NB4 (cell line): ENCODE data around the gene KCNJ12.
"Not testable (repeated sequence)": the region's sequence is repeated elsewhere in the genome, so short reads cannot be mapped to it uniquely, and the experiment has no call there.

Source experiments
- DNase-seq: peaks from one replicate; pipeline ENCODE4 v3.0.0; 2010; ENCODE audit warnings: low read depth
- H3K4me3 ChIP-seq: one replicate; pipeline ENCODE4 v1.5.1; 2011; ENCODE audit warnings: mild to moderate bottlenecking, low read depth, low read length, moderate library complexity
- CTCF ChIP-seq: IDR thresholded peaks from one replicate; pipeline ENCODE4 v1.5.1; 2012; ENCODE audit warnings: low read depth, low read length
- MAX ChIP-seq: IDR thresholded peaks from 2 replicates; pipeline ENCODE4 v1.6.1; 2011; ENCODE audit warnings: low read depth, low read length
- MYC ChIP-seq: IDR thresholded peaks from 2 replicates; pipeline ENCODE4 v1.6.1; 2011; ENCODE audit warnings: low read depth, low read length
- POLR2A ChIP-seq: IDR thresholded peaks from 2 replicates; pipeline ENCODE4 v1.6.1; 2011; ENCODE audit warnings: mild to moderate bottlenecking; ENCODE audit not compliant: insufficient read length; ENCODE audit errors: extremely low read depth

The KCNJ12 gene

DNA sequence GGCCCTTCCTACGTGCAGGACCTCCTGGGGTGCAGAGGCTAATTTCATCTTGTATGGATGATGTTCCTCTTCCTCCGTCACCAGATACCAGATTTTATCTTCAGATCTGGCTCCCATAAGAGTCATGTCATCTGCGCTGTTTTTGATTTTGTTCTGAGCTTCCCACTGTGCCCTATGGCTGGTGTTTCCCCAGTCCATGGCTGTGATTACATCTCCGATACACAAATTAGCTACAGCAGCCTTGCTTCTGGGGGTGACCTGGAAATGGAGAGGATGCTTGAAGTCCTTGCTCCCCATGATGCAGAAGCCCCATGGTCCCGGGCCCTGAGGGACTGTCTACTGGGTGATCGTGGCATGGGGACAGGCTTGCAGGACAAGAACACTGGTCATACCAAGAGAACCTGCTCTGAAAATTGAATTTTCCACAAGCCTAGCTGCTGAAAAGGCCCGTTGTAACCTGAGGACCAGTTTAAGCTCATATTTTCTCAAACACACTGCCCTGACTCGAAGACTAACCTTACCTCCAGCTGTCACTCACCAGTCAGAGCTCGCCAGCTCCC, 69.0 kb downstream of the KCNJ12 start:
- TF ChIP-seq MAX (no peak), CTCF (no peak), MYC (no peak), POLR2A (no peak)
- no peak overlapping the region for H3K4me3 ChIP-seq
- DNase-seq = no peak

- not testable (repeated sequence) for H3K4me3 ChIP-seq, DNase-seq
Measured at GRCh38 chr17:21447552-21447951, 71.4 kb downstream of the KCNJ12 start.

DNA sequence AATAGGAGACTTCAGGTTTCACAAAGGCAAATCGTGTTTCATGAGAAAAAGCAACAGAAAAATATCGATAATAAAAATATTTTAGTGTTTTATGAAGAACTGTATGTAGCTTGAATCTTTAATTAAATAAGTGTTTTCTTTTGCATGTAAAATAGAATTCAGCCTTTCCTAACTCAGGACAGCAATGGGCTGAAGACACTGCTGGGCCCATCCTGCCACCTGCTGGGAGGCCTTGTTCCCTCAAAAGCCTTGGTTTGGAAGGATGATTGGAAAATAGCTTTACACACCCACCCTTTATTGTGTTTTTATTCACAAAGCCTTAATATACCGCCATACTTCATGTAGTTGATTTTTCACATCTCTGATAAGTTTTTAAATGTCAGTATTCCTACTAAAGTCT, 73.7 kb downstream of the KCNJ12 start:
- not testable (repeated sequence) for H3K4me3 ChIP-seq, DNase-seq

DNA sequence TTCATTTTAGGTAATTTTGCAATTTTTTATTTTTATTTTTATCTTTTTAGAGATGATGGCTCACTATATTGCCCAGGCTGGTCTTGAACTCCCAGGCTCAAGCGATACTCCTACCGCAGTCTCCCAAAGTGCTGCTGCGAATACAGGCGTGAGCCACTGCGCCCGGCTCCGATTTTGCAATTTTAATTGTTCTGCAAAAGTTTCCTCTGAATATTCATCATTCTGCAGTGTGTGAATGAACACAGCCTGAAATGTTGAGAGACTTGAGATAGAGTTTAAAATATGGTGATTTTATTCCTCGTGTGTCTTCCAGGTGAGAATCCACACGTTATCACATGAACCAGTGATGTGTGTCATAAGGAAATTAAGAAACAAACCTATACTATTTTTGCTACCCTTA, 75.8 kb downstream of the KCNJ12 start:
- TF ChIP-seq CTCF (no peak), MYC (no peak), MAX (no peak), POLR2A (no peak)
- H3K4me3 ChIP-seq = no peak overlapping the region
- DNase-seq = no peak

DNA sequence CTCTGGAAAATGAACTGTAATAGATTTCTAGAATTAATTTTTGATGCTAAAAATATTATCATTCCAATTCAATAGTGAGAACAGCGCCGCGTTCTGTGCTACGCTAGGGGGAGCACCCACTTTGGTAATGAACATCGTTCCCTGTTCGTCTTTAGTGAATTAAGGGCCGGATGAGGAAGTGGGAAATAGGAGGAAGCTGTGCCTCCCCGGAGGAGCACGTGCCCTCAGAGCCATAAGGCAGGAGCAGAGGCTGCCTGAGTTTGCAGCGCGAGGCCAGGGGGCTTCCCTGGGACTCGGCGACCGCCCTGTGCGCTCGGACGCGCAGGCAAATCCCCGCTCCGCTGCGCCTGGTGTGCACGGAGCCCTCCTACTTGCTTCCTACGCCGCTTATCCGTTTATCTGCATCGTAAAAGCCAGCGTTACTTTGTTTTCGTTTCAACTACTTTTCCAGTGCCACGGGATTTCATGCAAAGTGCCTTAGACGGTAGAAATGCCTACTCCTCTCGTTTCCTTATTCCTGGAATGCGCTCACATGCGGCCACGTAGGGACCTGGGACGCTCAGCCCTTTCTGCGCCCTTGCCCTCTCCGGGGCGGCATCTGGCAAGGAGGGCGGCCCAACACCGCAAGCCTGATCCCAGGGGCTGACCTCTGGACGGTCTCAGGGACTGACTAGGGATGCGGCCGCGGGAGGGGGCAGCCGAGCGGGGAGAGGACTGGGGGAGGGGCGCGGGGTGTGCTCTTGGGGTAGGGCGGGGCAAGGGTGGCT, 76.4 kb downstream of the KCNJ12 start:
- TF ChIP-seq POLR2A = no peak
- peak; percentile 73 for TF ChIP-seq MYC
- TF ChIP-seq CTCF = peak; percentile 54
- peak; percentile 86 for TF ChIP-seq MAX
- DNase-seq = peak; percentile 78

DNA sequence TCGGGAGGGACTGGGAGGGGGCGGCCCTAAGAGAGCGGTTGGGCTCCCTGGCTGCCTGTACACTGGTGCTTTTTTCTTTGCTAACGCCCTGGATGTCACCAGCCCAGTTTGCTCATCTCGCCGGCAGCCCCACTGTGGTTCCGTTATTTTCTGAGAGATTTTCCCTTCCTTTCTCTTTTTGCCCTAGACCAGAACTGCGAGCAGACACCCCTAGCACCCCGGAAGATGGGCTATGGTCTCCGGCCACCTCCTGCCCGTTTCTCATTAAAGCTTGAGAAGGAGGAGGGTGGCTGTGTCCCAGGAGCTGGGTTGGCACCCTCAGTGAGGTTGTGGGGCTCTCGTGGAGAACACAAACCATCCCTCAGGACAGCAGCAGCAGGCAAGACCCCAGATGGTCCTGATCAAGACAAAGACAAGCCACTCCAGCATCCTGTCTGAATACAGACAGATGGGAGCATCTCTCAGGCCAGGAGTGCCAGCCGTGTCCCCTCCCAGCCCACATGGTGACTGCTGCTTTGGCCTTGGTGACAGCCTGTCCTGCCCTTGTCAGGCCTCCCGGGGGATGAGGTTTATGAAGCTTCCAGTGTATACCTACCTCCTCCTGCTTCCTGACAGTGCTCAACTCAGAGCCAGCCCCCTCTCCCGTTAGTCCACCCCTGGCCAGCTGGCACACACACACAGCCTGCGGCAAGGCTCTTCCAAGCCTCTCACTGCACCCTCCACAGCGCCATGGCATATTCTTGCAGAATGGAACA, 77.2 kb downstream of the KCNJ12 start:
- no peak for TF ChIP-seq POLR2A
- TF ChIP-seq CTCF = no peak
- no peak overlapping the region for H3K4me3 ChIP-seq

More for the DNA sequence above, 76.4 kb downstream of the KCNJ12 start:
- no peak overlapping the region for H3K4me3 ChIP-seq

DNA sequence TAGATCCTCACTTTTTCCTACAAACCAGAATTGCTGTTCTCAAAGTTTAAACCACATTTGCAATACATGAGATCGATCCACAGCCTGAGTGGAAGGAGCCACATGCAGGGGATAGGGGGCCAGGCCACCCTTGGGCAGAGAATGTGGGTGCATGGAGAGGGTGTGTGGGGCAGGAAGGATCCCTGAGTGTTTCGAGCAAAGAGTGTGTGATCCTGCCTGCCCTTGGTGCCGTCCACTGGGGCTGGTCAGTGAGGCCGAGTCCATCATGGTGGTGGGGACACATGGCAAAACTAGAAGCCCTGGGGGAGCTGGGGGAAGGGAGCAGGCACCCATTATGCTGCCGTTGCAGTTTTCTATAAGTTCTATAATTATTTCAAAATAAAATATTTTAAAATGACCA, 77.8 kb downstream of the KCNJ12 start:
- H3K4me3 ChIP-seq, DNase-seq: not testable (repeated sequence)

More for the DNA sequence above, 77.2 kb downstream of the KCNJ12 start:
- no peak for DNase-seq
